Measurements from ENCODE around the gene FCHSD2. TPM values are rescaled to one million over a fixed set of nuclear protein-coding genes. Genes with fewer than 3 reads are reported as not detected.

The FCHSD2 gene
- total RNA-seq, 4 donors from 2014 or later, result 5.7 to 16.8 (median 7.9) TPM

- Histone ChIP-seq H3K27ac (no peak overlapping the region), H3K4me1 (peaks cover 5% of the 10 kb centered on the region), H3K4me3 (no peak overlapping the region), H3K36me3 (no peaks in the 10 kb centered on the region), H3K27me3 (no peaks in the 10 kb centered on the region), H3K9me3 (no peaks in the 10 kb centered on the region)
- DNase-seq (ENCODE audit: low spot score in 2 of 2), result no peak
- WGBS, result 62% methylated on average over 3 of the region's 3 CpGs
- no peak for TF ChIP-seq POLR2AphosphoS5 (IDR thresholded peaks at IDR 0.05)
- no peak for TF ChIP-seq CTCF (IDR thresholded peaks at IDR 0.05)
- no peak for TF ChIP-seq POLR2A (IDR thresholded peaks at IDR 0.05)
- no peak for TF ChIP-seq EP300 (IDR thresholded peaks at IDR 0.05)
These were observed 25.3 kb upstream of the FCHSD2 start for GRCh38 chr11:73167363-73167954.

GRCh38 chr11:73164803-73165540 is 22.9 kb upstream of the FCHSD2 start:
- 94% methylated on average over 2 of the region's 2 CpGs for WGBS
- no peak for DNase-seq (ENCODE audit: low spot score in 2 of 2)
- Histone ChIP-seq H3K4me3 (no peak overlapping the region), H3K27ac (no peak overlapping the region), H3K27me3 (no peaks in the 10 kb centered on the region), H3K9me3 (no peaks in the 10 kb centered on the region), H3K4me1 (peaks cover 5% of the 10 kb centered on the region), H3K36me3 (no peaks in the 10 kb centered on the region)
- TF ChIP-seq CTCF (IDR thresholded peaks at IDR 0.05) (no peak), EP300 (IDR thresholded peaks at IDR 0.05) (no peak), POLR2A (IDR thresholded peaks at IDR 0.05) (no peak), POLR2AphosphoS5 (IDR thresholded peaks at IDR 0.05) (no peak)

- H3K27me3 ChIP-seq, result no peaks in the 10 kb centered on the region
- TF ChIP-seq POLR2A (IDR thresholded peaks at IDR 0.05) (no peak), POLR2AphosphoS5 (IDR thresholded peaks at IDR 0.05) (no peak), EP300 (IDR thresholded peaks at IDR 0.05) (no peak), CTCF (IDR thresholded peaks at IDR 0.05) (no peak)
- no peak for DNase-seq (ENCODE audit: low spot score in 2 of 2)
- no peaks in the 10 kb centered on the region for H3K9me3 ChIP-seq
- peaks cover 5% of the 10 kb centered on the region for H3K4me1 ChIP-seq
- WGBS, result 76% methylated on average over 2 of the region's 2 CpGs
- no peak overlapping the region for H3K4me3 ChIP-seq
- H3K36me3 ChIP-seq, result no peaks in the 10 kb centered on the region
- no peak overlapping the region for H3K27ac ChIP-seq
These were observed 21.6 kb upstream of the FCHSD2 start for GRCh38 chr11:73163638-73164174.

- TF ChIP-seq POLR2A (IDR thresholded peaks at IDR 0.05) (no peak), POLR2AphosphoS5 (IDR thresholded peaks at IDR 0.05) (no peak), EP300 (IDR thresholded peaks at IDR 0.05) (no peak), CTCF (IDR thresholded peaks at IDR 0.05) (no peak)
- WGBS, result 84% methylated on average over 10 of the region's 10 CpGs
- H3K4me1 ChIP-seq, result peaks cover 5% of the 10 kb centered on the region
- no peaks in the 10 kb centered on the region for H3K36me3 ChIP-seq
- no peak overlapping the region for H3K4me3 ChIP-seq
- no peaks in the 10 kb centered on the region for H3K9me3 ChIP-seq
- DNase-seq (ENCODE audit: low spot score in 2 of 2), result peak in 1 of 2 donors; percentile 14
- H3K27ac ChIP-seq, result no peak overlapping the region
- H3K27me3 ChIP-seq, result no peaks in the 10 kb centered on the region
These were observed 20.1 kb upstream of the FCHSD2 start for GRCh38 chr11:73162196-73162740.

Measured in suprapubic skin (tissue), 4 donors.